WTC11 (cell line): Measurements from ENCODE around the gene SIM2.

Experiments used
- TF ChIP-seq, protein P1 (sequence below): fragments of 200-600 bp; IDR thresholded peaks from 2 replicates; pipeline ENCODE4 v1.8.0; 2022; ENCODE audit warnings: antibody characterized with exemption
- TF ChIP-seq, protein P2 (sequence below): sonication (generic); formaldehyde crosslinking; IDR thresholded peaks from 2 replicates; pipeline ENCODE4 v1.8.1; 2022; ENCODE audit warnings: low read depth, mild to moderate bottlenecking, moderate library complexity, missing genetic modification reagents, borderline replicate concordance

- TF ChIP-seq, protein P1, sequence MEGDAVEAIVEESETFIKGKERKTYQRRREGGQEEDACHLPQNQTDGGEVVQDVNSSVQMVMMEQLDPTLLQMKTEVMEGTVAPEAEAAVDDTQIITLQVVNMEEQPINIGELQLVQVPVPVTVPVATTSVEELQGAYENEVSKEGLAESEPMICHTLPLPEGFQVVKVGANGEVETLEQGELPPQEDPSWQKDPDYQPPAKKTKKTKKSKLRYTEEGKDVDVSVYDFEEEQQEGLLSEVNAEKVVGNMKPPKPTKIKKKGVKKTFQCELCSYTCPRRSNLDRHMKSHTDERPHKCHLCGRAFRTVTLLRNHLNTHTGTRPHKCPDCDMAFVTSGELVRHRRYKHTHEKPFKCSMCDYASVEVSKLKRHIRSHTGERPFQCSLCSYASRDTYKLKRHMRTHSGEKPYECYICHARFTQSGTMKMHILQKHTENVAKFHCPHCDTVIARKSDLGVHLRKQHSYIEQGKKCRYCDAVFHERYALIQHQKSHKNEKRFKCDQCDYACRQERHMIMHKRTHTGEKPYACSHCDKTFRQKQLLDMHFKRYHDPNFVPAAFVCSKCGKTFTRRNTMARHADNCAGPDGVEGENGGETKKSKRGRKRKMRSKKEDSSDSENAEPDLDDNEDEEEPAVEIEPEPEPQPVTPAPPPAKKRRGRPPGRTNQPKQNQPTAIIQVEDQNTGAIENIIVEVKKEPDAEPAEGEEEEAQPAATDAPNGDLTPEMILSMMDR = no peak
- TF ChIP-seq, protein P2, sequence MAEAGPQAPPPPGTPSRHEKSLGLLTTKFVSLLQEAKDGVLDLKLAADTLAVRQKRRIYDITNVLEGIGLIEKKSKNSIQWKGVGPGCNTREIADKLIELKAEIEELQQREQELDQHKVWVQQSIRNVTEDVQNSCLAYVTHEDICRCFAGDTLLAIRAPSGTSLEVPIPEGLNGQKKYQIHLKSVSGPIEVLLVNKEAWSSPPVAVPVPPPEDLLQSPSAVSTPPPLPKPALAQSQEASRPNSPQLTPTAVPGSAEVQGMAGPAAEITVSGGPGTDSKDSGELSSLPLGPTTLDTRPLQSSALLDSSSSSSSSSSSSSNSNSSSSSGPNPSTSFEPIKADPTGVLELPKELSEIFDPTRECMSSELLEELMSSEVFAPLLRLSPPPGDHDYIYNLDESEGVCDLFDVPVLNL = no peak
Observed at GRCh38 chr21:36694031-36694515, 4.8 kb upstream of the SIM2 start.
